Spleen (tissue), 11 donors: ENCODE measurements around the gene PLA1A. TPM values are rescaled to one million over a fixed set of nuclear protein-coding genes. Genes with fewer than 3 reads are reported as not detected.
A peak's percentile ranks its signal among the peaks of the same experiment; 100 is the strongest.

Experiments used
- DNase-seq: peaks from one replicate; pipeline ENCODE4 v3.0.0-alpha.2; 2020
- H3K27ac ChIP-seq, 8 donors: fragments of 200-600 bp; sonication (generic) in 7 of 8; 1 replicate in 4 of 8; 2 replicates in 4 of 8; pipeline versions ENCODE4 v1.5.0 to v1.8.0; 2016 to 2021; ENCODE audit warnings: inconsistent platforms in 4 of 8, mild to moderate bottlenecking in 4 of 8, moderate library complexity in 1 of 8
- H3K27me3 ChIP-seq, 7 donors: fragments of 200-600 bp; sonication (generic) in 6 of 7; replicated peaks in 1 of 7; 1 replicate in 4 of 7; 2 replicates in 3 of 7; pipeline versions ENCODE4 v1.5.0 to v1.8.0; 2016 to 2021; ENCODE audit warnings: inconsistent platforms in 3 of 7, mild to moderate bottlenecking in 1 of 7
- H3K36me3 ChIP-seq, 6 donors: fragments of 200-600 bp; sonication (generic) in 5 of 6; 1 replicate in 4 of 6; 2 replicates in 2 of 6; pipeline versions ENCODE4 v1.5.0 to v1.8.0; 2016 to 2021; ENCODE audit warnings: inconsistent platforms in 2 of 6
- H3K4me1 ChIP-seq, 6 donors: fragments of 200-600 bp; sonication (generic) in 5 of 6; 1 replicate in 3 of 6; 2 replicates in 3 of 6; pipeline versions ENCODE4 v1.5.0 to v1.8.0; 2016 to 2021; ENCODE audit warnings: inconsistent platforms in 3 of 6
- H3K4me3 ChIP-seq, 8 donors: fragments of 200-600 bp; sonication (generic) in 7 of 8; 1 replicate in 4 of 8; 2 replicates in 4 of 8; pipeline versions ENCODE4 v1.5.0 to v1.8.0; 2016 to 2021; ENCODE audit warnings: inconsistent platforms in 4 of 8, mild to moderate bottlenecking in 4 of 8, moderate library complexity in 2 of 8
- H3K9me3 ChIP-seq, 8 donors: fragments of 200-600 bp; sonication (generic) in 7 of 8; 1 replicate in 4 of 8; 2 replicates in 4 of 8; pipeline versions ENCODE4 v1.5.0 to v1.8.0; 2016 to 2021; ENCODE audit warnings: inconsistent platforms in 4 of 8
- CTCF ChIP-seq, 11 experiments: fragments of 200-600 bp in 7 of 11; fragments of 450-650 bp in 4 of 11; sonication (generic) in 4 of 11; IDR thresholded peaks in 8 of 11; conservative IDR thresholded peaks in 3 of 11; 1 replicate in 7 of 11; 2 replicates in 4 of 11; pipeline versions ENCODE4 v1.4.0 to v1.8.0; 2016 to 2021; ENCODE audit warnings: antibody characterized with exemption in 11 of 11, inconsistent platforms in 4 of 11, mild to moderate bottlenecking in 1 of 11
- POLR2A ChIP-seq, 3 donors: fragments of 450-650 bp; IDR thresholded peaks; one replicate each; pipeline ENCODE4 v1.5.1; 2017; ENCODE audit warnings: antibody characterized with exemption in 3 of 3, mild to moderate bottlenecking in 1 of 3
- POLR2AphosphoS5 ChIP-seq, 3 donors: sonication (generic); formaldehyde crosslinking; IDR thresholded peaks; one replicate each; pipeline ENCODE4 v1.5.1; 2017; ENCODE audit warnings: antibody characterized with exemption in 3 of 3
- WGBS, 5 donors: extraction: QIAGEN DNeasy Blood & Tissue Kit in 3 of 5; methylation state at CpG; one replicate each; pipeline versions ENCODE4 v1.1.5 to v1.1.7; 2013 to 2018; 5-methylcytosine and 5-hydroxymethylcytosine counted together
- intact Hi-C: fragments of 100-400 bp; cut with DNase I; formaldehyde crosslinking; loops from one replicate; pipeline ENCODE4 v1.15.0; 2023; ENCODE audit warnings: low total_unique reads
- polyA plus RNA-seq, 3 donors: library from polyadenylated mRNA; stranded (reverse); fragments of 200-250 nt; gene quantifications; one replicate each; pipeline ENCODE4 v1.2.1, GENCODE V29; 2013
- total RNA-seq, 7 donors: library from RNA; depleted of rRNA in 3 of 7; stranded (reverse); fragments of >200 nt in 3 of 7; fragmentation: NEBNext Ultra II Directional in 4 of 7; extraction: Animal tissue kit (Norgen Biotek cat#: 25700) in 4 of 7; gene quantifications; one replicate each; pipeline versions ENCODE4 v1.1.0 to v1.2.1, GENCODE V29; 2016 to 2021
- donor health status: healthy with polysubstance abuse.
- donor health status: DM: no; HTN: no; CAD: no; lungs with moderate emphysema.
- donor health status: DM: no; HTN: no; CAD: no.
- donor health status: Bipolar disorder and iron deficiency.
- donor health status: healthy.
- donor health status: DM: no; HTN: no; CAD: no.
- donor health status: DM: yes; HTN: yes; CAD: no.

The PLA1A gene
- total and polyA plus RNA-seq, 10 donors: 0.27 to 6.8 (median 0.79) TPM; not detected in 1

- peaks cover 0 to 26% (median 4%) of the 10 kb centered on the region in 6 donors for H3K36me3 ChIP-seq
- TF ChIP-seq CTCF (IDR thresholded peaks at IDR 0.05 in 8 of 11, conservative IDR thresholded peaks at IDR 0.05 in 3 of 11): no peak
- no peak for TF ChIP-seq POLR2AphosphoS5 (IDR thresholded peaks at IDR 0.05)
- no peak for TF ChIP-seq POLR2A (IDR thresholded peaks at IDR 0.05)
- H3K27me3 ChIP-seq: no peaks in the 10 kb centered on the region
- no peak for DNase-seq
- peak overlapping the region in 4 of 8 donors; percentile 21 to 63 (median 52) for H3K27ac ChIP-seq
- peaks cover 0 to 11% (median 0%) of the 10 kb centered on the region in 8 donors for H3K9me3 ChIP-seq
- H3K4me3 ChIP-seq: no peak overlapping the region
- intact Hi-C loops: loop anchor here (10.0 kb wide), 1 partner anchor 79 kb away; the partner anchor contains the start of gene POPDC2
- 96 to 98% (median 97%) methylated on average over 10 to 11 of the region's 11 CpGs for WGBS, 5 donors
- H3K4me1 ChIP-seq: peaks cover 0 to 56% (median 26%) of the 10 kb centered on the region in 6 donors
Observed at GRCh38 chr3:119585856-119586570, 11.7 kb upstream of the PLA1A start.

GRCh38 chr3:119586733-119587172, 10.9 kb upstream of the PLA1A start:
- Histone ChIP-seq H3K27me3 (no peaks in the 10 kb centered on the region), H3K36me3 (peaks cover 0 to 26% (median 4%) of the 10 kb centered on the region in 6 donors), H3K9me3 (peaks cover 0 to 11% (median 0%) of the 10 kb centered on the region in 8 donors), H3K4me1 (peaks cover 0 to 49% (median 23%) of the 10 kb centered on the region in 6 donors), H3K4me3 (no peak overlapping the region), H3K27ac (peak overlapping the region in 5 of 8 donors; percentile 21 to 70 (median 55))
- TF ChIP-seq CTCF (IDR thresholded peaks at IDR 0.05 in 8 of 11, conservative IDR thresholded peaks at IDR 0.05 in 3 of 11) (no peak), POLR2A (IDR thresholded peaks at IDR 0.05) (no peak), POLR2AphosphoS5 (IDR thresholded peaks at IDR 0.05) (no peak)
- WGBS, 5 donors: 65 to 79% (median 70%) methylated on average over 3 of the region's 3 CpGs
- no peak for DNase-seq
- intact Hi-C loops: loop anchor here (10.0 kb wide), 1 partner anchor 78 kb away; the partner anchor contains the start of gene POPDC2

GRCh38 chr3:119588112-119588511, 9.6 kb upstream of the PLA1A start:
- no peak for TF ChIP-seq CTCF (IDR thresholded peaks at IDR 0.05 in 8 of 11, conservative IDR thresholded peaks at IDR 0.05 in 3 of 11)
- peak in 1 of 3 donors; percentile 57 for TF ChIP-seq POLR2AphosphoS5 (IDR thresholded peaks at IDR 0.05)
- no peak for TF ChIP-seq POLR2A (IDR thresholded peaks at IDR 0.05)
- no peak for DNase-seq
- 50 to 61% (median 54%) methylated on average over 3 of the region's 3 CpGs for WGBS, 5 donors
- Histone ChIP-seq H3K9me3 (peaks cover 0 to 11% (median 0%) of the 10 kb centered on the region in 8 donors), H3K4me1 (peaks cover 0 to 44% (median 20%) of the 10 kb centered on the region in 6 donors), H3K36me3 (peaks cover 0 to 26% (median 4%) of the 10 kb centered on the region in 6 donors), H3K4me3 (no peak overlapping the region), H3K27me3 (no peaks in the 10 kb centered on the region), H3K27ac (peak overlapping the region in 4 of 8 donors; percentile 55 to 70 (median 60))
- intact Hi-C loops: loop anchor here (10.0 kb wide), 1 partner anchor 77 kb away; the partner anchor contains the start of gene POPDC2
